IMR-90 (cell line): ENCODE measurements around the gene EIF6. TPM values are rescaled to one million over a fixed set of nuclear protein-coding genes. Genes with fewer than 3 reads are reported as not detected.

Experiments
- ATAC-seq: fragments of 200-7000 bp; cut with Tn5 transposase; 2 replicates; pipeline ENCODE4 v1.9.1; 2020; ENCODE audit warnings: low read depth, mild to moderate bottlenecking, moderate library complexity
- BruUV-seq: library from RNA; stranded (reverse); fragments of 400-500 nt; replicated peaks from 2 replicates; lab custom pipeline; 2021; lab: Mats Ljungman, UMichigan
- CTCF ChIA-PET: fragments of 300-600 bp; formaldehyde crosslinking; extraction: SDS; loops from one replicate; lab custom pipeline; 2021; ENCODE audit warnings: antibody characterized with exemption; lab: Yijun Ruan, JAX
- POLR2A ChIA-PET: fragments of 300-600 bp; sonication (Branson Sonifier 250); formaldehyde crosslinking; loops from one replicate; lab custom pipeline; 2022; ENCODE audit warnings: antibody characterized with exemption; ENCODE audit not compliant: unreplicated experiment; lab: Charles Lee
- DNase-seq: peaks from one replicate; pipeline ENCODE4 v3.0.0; 2013
- H2AFZ ChIP-seq: replicated peaks from 2 replicates; pipeline ENCODE3; 2013; ENCODE audit warnings: low read length, mild to moderate bottlenecking; ENCODE audit not compliant: poor library complexity
- H2AK5ac ChIP-seq: 2 replicates; pipeline ENCODE4 v1.6.1; 2013; ENCODE audit warnings: low read depth, low read length, inconsistent platforms
- H2AK9ac ChIP-seq: replicated peaks from 2 replicates; pipeline ENCODE3; 2013; ENCODE audit warnings: mild to moderate bottlenecking, low read depth, low read length, moderate library complexity; ENCODE audit not compliant: poor library complexity
- H2BK120ac ChIP-seq: 2 replicates; pipeline ENCODE4 v1.6.1; 2013; ENCODE audit warnings: low read depth, low read length, inconsistent platforms
- H2BK15ac ChIP-seq: 3 replicates; pipeline ENCODE4 v1.6.1; 2013; ENCODE audit warnings: low read depth, low read length, inconsistent platforms
- H2BK20ac ChIP-seq: 2 replicates; pipeline ENCODE4 v1.6.1; 2013; ENCODE audit warnings: low read depth, mild to moderate bottlenecking, inconsistent platforms, low read length, moderate library complexity
- H2BK5ac ChIP-seq: 2 replicates; pipeline ENCODE4 v1.6.1; 2013; ENCODE audit warnings: mild to moderate bottlenecking, low read depth, low read length, inconsistent platforms; ENCODE audit not compliant: poor library complexity, severe bottlenecking
- H3K14ac ChIP-seq: replicated peaks from 2 replicates; pipeline ENCODE4 v1.6.1; 2013; ENCODE audit warnings: low read depth, low read length, inconsistent platforms
- H3K18ac ChIP-seq: 2 replicates; pipeline ENCODE4 v1.6.1; 2013; ENCODE audit warnings: low read depth, low read length, control low read depth
- H3K23ac ChIP-seq: 2 replicates; pipeline ENCODE4 v1.6.1; 2013; ENCODE audit warnings: low read depth, low read length, inconsistent platforms
- H3K27ac ChIP-seq: 2 replicates; pipeline ENCODE4 v1.5.1; 2013; ENCODE audit warnings: mild to moderate bottlenecking, control low read depth, low read length; ENCODE audit not compliant: insufficient read depth
- H3K27me3 ChIP-seq: 2 replicates; pipeline ENCODE4 v1.6.1; 2013; ENCODE audit warnings: low read length; ENCODE audit not compliant: control insufficient read depth, insufficient read depth
- H3K36me3 ChIP-seq: 2 replicates; pipeline ENCODE4 v1.6.1; 2013; ENCODE audit warnings: low read length, mixed read lengths; ENCODE audit not compliant: control insufficient read depth, insufficient read depth
- H3K4ac ChIP-seq: 2 replicates; pipeline ENCODE4 v1.6.1; 2013; ENCODE audit warnings: low read depth, low read length, inconsistent platforms
- H3K4me1 ChIP-seq: 2 replicates; pipeline ENCODE4 v1.6.1; 2013; ENCODE audit warnings: low read length, mixed read lengths; ENCODE audit not compliant: control insufficient read depth, insufficient read depth
- H3K4me2 ChIP-seq: 2 replicates; pipeline ENCODE4 v1.6.1; 2013; ENCODE audit warnings: low read depth, mild to moderate bottlenecking, control low read depth, low read length, moderate library complexity
- H3K4me3 ChIP-seq: 2 replicates; pipeline ENCODE4 v1.5.1; 2013; ENCODE audit warnings: low read depth, mild to moderate bottlenecking, control low read depth, low read length, moderate library complexity; ENCODE audit not compliant: insufficient read depth
- H3K56ac ChIP-seq: 2 replicates; pipeline ENCODE4 v1.6.1; 2013; ENCODE audit warnings: low read length, inconsistent platforms; ENCODE audit not compliant: insufficient read depth; ENCODE audit errors: extremely low read depth
- H3K79me1 ChIP-seq, 2 experiments: 2 replicates each; pipeline ENCODE4 v1.6.1; 2013; ENCODE audit warnings: low read length in 2 of 2, inconsistent platforms in 1 of 2, low read depth in 1 of 2
- H3K9ac ChIP-seq: 2 replicates; pipeline ENCODE4 v1.6.1; 2013; ENCODE audit warnings: low read depth, low read length, control low read depth
- H3K9me1 ChIP-seq: 2 replicates; pipeline ENCODE4 v1.6.1; 2013; ENCODE audit warnings: low read length, inconsistent platforms; ENCODE audit not compliant: insufficient read depth
- H3K9me3 ChIP-seq: 2 replicates; pipeline ENCODE4 v1.6.1; 2013; ENCODE audit warnings: low read length; ENCODE audit not compliant: control insufficient read depth, insufficient read depth
- H4K20me1 ChIP-seq: 2 replicates; pipeline ENCODE4 v1.6.1; 2013; ENCODE audit warnings: low read length, inconsistent platforms; ENCODE audit not compliant: insufficient read depth
- H4K5ac ChIP-seq: 2 replicates; pipeline ENCODE4 v1.6.1; 2013; ENCODE audit warnings: mild to moderate bottlenecking, low read depth, low read length, control low read depth
- H4K8ac ChIP-seq, 2 experiments: 2 replicates each; pipeline ENCODE4 v1.6.1; 2013; ENCODE audit warnings: low read depth in 2 of 2, low read length in 2 of 2, control low read depth in 1 of 2, inconsistent platforms in 1 of 2
- H4K91ac ChIP-seq: 2 replicates; pipeline ENCODE4 v1.6.1; 2013; ENCODE audit warnings: low read depth, low read length, inconsistent platforms; ENCODE audit not compliant: insufficient read depth
- BHLHE40 ChIP-seq: fragments of 150-350 bp; IDR thresholded peaks from 2 replicates; pipeline ENCODE4 v1.6.1; 2016; ENCODE audit warnings: mild to moderate bottlenecking, low read depth, low read length
- CEBPB ChIP-seq: IDR thresholded peaks from 2 replicates; pipeline ENCODE4 v1.6.1; 2012; ENCODE audit warnings: low read depth, low read length, improper control_type of control experiment
- CHD1 ChIP-seq: IDR thresholded peaks from 2 replicates; pipeline ENCODE4 v1.6.1; 2012; ENCODE audit warnings: low read depth, low read length, improper control_type of control experiment
- FOS ChIP-seq: fragments of 150-350 bp; IDR thresholded peaks from 2 replicates; pipeline ENCODE4 v1.6.1; 2016; ENCODE audit warnings: low read depth, low read length
- MAFK ChIP-seq: IDR thresholded peaks from 2 replicates; pipeline ENCODE4 v1.6.1; 2012; ENCODE audit warnings: low read depth, low read length, improper control_type of control experiment
- MAZ ChIP-seq: IDR thresholded peaks from 2 replicates; pipeline ENCODE4 v1.6.1; 2012; ENCODE audit warnings: low read depth, mild to moderate bottlenecking, low read length, improper control_type of control experiment, moderate library complexity, borderline replicate concordance
- NFE2L2 ChIP-seq: fragments of 150-350 bp; IDR thresholded peaks from 2 replicates; pipeline ENCODE4 v1.6.1; 2016; ENCODE audit warnings: low read depth, mild to moderate bottlenecking, low read length
- POLR2A ChIP-seq: IDR thresholded peaks from 2 replicates; pipeline ENCODE4 v1.6.1; 2012; ENCODE audit warnings: mild to moderate bottlenecking, low read depth, low read length
- RAD21 ChIP-seq: IDR thresholded peaks from 2 replicates; pipeline ENCODE4 v1.6.1; 2012; ENCODE audit warnings: low read length, improper control_type of control experiment
- RCOR1 ChIP-seq: IDR thresholded peaks from 2 replicates; pipeline ENCODE4 v1.6.1; 2012; ENCODE audit warnings: mild to moderate bottlenecking, low read length, improper control_type of control experiment; ENCODE audit not compliant: insufficient replicate concordance
- RFX5 ChIP-seq: IDR thresholded peaks from 2 replicates; pipeline ENCODE4 v1.8.0; 2012; ENCODE audit warnings: low read depth, mild to moderate bottlenecking, low read length, moderate library complexity
- SMC3 ChIP-seq: fragments of 150-350 bp; IDR thresholded peaks from 2 replicates; pipeline ENCODE4 v1.6.1; 2016; ENCODE audit warnings: low read depth, mild to moderate bottlenecking, antibody characterized with exemption, low read length, moderate library complexity
- WGBS, 2 experiments: methylation state at CpG; one replicate each; pipeline versions ENCODE4 v1.1.5 to v1.1.7; 2013; ENCODE audit warnings: missing lambda C conversion rate in 2 of 2; ENCODE audit not compliant: insufficient read length in 1 of 2; ENCODE audit errors: extremely low coverage in 2 of 2; 5-methylcytosine and 5-hydroxymethylcytosine counted together
- dilution Hi-C: fragments of 300-500 bp; cut with HindIII; formaldehyde crosslinking; loops from one replicate; pipeline ENCODE4 v1.14.3; 2018; ENCODE audit warnings: low sequenced_read_pairs; ENCODE audit not compliant: unreplicated experiment
- in situ Hi-C: fragments of 300-500 bp; cut with MboI; formaldehyde crosslinking; loops from 3 replicates; pipeline ENCODE4 v1.14.3; 2019; ENCODE audit warnings: low sequenced_read_pairs, inconsistent platforms, mixed read lengths
- intact Hi-C: fragments of 100-400 bp; cut with micrococcal nuclease; formaldehyde crosslinking; loops from 2 replicates; pipeline ENCODE4 v1.10.0; 2022
- polyA plus RNA-seq, 3 experiments: library from polyadenylated mRNA; depleted of rRNA; stranded (reverse); fragments of >200 nt; gene quantifications; 2 replicates each; pipeline ENCODE4 v1.2.3, GENCODE V29; 2012; ENCODE audit warnings: low replicate concordance in 1 of 3
- total RNA-seq: library from RNA; depleted of rRNA; stranded (reverse); fragments of >200 nt; gene quantifications from 2 replicates; pipeline ENCODE4 v1.2.3, GENCODE V29; 2012
- TF ChIP-seq, protein P1 (sequence below): fragments of 150-350 bp; IDR thresholded peaks from 2 replicates; pipeline ENCODE4 v1.6.1; 2017; ENCODE audit warnings: mild to moderate bottlenecking, antibody characterized with exemption, low read length, low read depth
- TF ChIP-seq, protein P2 (sequence below): conservative IDR thresholded peaks from 2 replicates; pipeline ENCODE4 v1.5.1; 2012; ENCODE audit warnings: mild to moderate bottlenecking, low read depth, low read length, improper control_type of control experiment
- TF ChIP-seq, protein P3 (sequence below): fragments of 150-350 bp; IDR thresholded peaks from 2 replicates; pipeline ENCODE4 v1.6.1; 2016; ENCODE audit warnings: low read depth, mild to moderate bottlenecking, low read length, moderate library complexity, borderline replicate concordance

The EIF6 gene
- total and polyA plus RNA-seq, 2 of the 4 experiments (the other 2 are of a cell fraction): 215 to 227 TPM

DNA sequence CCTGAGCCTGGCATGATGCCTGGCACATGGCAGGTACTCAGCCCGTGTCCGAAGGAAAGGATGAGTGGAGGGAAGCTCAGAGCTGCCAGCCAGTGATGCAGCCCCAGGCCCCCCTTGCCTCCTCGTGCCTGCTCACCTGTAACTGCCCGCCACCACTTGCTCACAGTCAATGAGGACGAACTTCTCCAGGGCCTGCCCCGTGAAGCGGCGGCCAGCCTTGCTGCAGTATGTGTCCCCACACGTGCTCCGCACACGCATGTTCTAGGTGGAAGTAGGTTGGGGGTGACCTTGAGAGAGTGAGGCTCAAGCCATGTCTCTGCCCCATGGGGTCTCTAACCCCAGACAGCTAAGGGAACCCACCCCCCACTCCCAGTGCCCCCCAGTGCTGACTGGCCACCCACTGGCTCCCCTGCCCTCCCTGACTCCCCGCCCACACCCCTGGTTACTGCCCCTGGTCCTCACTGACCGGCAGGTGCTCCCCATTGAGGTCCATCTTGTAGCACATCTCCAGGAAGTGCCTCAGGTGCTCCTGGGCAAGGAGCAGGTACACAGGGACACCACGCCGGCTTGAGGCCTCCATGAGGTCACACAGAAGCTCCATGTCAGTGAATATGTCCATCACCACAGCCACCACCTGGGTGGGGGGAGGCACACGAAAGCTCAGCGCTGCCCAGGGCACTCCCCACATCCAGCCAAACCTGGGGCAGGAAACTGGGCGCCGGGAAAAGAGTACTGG lies 3.9 kb upstream of the EIF6 start:
- H3K4me2 ChIP-seq: no peak overlapping the region
- POLR2A ChIA-PET: no interaction called here

More for the DNA sequence above, 3.9 kb upstream of the EIF6 start:
- no peak overlapping the region for H3K14ac ChIP-seq
- H2BK15ac ChIP-seq: no peak overlapping the region
- H3K4me1 ChIP-seq: peaks cover 4% of the 10 kb centered on the region
- no peaks in the 10 kb centered on the region for H3K36me3 ChIP-seq
- H3K4me3 ChIP-seq: no peak overlapping the region
- H2BK20ac ChIP-seq: no peak overlapping the region
- H3K56ac ChIP-seq: no peak overlapping the region
- H3K27me3 ChIP-seq: no peaks in the 10 kb centered on the region
- intact Hi-C loops: no loop called here
- no peak overlapping the region for H2BK120ac ChIP-seq
- no peak for DNase-seq
- no TSS peak for BruUV-seq
- H3K18ac ChIP-seq: no peak overlapping the region
- H4K20me1 ChIP-seq: 0 out of 2 replicates have a peak, but pooled peaks cover under 1% of the 10 kb centered on the region
- WGBS, 2 experiments: 91% methylated on average over 7 of the region's 19 CpGs; no CpG with 5 or more reads in 1 of the 2 experiments
- H3K79me1 ChIP-seq: peaks cover 0 to 24% of the 10 kb centered on the region in 2 experiments; a peak in 3 of 4 replicates
- H4K91ac ChIP-seq: no peak overlapping the region
- peak overlapping the region; percentile 36 for H2AFZ ChIP-seq
- no peak overlapping the region for H3K4ac ChIP-seq
- ATAC-seq: no peak
- no peak overlapping the region for H3K9ac ChIP-seq
- no peak overlapping the region for H3K27ac ChIP-seq
- in situ Hi-C loops: no loop called here
- dilution Hi-C loops: no loop called here
- H3K9me1 ChIP-seq: peaks cover 9% of the 10 kb centered on the region
- H2AK5ac ChIP-seq: no peak overlapping the region
- CTCF ChIA-PET: no interaction called here
- H2AK9ac ChIP-seq: no peak overlapping the region
- no peak overlapping the region for H2BK5ac ChIP-seq
- no peaks in the 10 kb centered on the region for H3K9me3 ChIP-seq
- H4K8ac ChIP-seq: no peak overlapping the region
- TF ChIP-seq BHLHE40 (no peak), POLR2A (no peak), FOS (no peak), NFE2L2 (no peak), MAZ (no peak), RFX5 (no peak), RCOR1 (no peak), RAD21 (no peak), CHD1 (no peak), CEBPB (no peak), SMC3 (no peak), MAFK (no peak)
- TF ChIP-seq, protein P1, sequence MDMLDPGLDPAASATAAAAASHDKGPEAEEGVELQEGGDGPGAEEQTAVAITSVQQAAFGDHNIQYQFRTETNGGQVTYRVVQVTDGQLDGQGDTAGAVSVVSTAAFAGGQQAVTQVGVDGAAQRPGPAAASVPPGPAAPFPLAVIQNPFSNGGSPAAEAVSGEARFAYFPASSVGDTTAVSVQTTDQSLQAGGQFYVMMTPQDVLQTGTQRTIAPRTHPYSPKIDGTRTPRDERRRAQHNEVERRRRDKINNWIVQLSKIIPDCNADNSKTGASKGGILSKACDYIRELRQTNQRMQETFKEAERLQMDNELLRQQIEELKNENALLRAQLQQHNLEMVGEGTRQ: no peak
- TF ChIP-seq, protein P2, sequence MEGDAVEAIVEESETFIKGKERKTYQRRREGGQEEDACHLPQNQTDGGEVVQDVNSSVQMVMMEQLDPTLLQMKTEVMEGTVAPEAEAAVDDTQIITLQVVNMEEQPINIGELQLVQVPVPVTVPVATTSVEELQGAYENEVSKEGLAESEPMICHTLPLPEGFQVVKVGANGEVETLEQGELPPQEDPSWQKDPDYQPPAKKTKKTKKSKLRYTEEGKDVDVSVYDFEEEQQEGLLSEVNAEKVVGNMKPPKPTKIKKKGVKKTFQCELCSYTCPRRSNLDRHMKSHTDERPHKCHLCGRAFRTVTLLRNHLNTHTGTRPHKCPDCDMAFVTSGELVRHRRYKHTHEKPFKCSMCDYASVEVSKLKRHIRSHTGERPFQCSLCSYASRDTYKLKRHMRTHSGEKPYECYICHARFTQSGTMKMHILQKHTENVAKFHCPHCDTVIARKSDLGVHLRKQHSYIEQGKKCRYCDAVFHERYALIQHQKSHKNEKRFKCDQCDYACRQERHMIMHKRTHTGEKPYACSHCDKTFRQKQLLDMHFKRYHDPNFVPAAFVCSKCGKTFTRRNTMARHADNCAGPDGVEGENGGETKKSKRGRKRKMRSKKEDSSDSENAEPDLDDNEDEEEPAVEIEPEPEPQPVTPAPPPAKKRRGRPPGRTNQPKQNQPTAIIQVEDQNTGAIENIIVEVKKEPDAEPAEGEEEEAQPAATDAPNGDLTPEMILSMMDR: no peak
- TF ChIP-seq, protein P3, sequence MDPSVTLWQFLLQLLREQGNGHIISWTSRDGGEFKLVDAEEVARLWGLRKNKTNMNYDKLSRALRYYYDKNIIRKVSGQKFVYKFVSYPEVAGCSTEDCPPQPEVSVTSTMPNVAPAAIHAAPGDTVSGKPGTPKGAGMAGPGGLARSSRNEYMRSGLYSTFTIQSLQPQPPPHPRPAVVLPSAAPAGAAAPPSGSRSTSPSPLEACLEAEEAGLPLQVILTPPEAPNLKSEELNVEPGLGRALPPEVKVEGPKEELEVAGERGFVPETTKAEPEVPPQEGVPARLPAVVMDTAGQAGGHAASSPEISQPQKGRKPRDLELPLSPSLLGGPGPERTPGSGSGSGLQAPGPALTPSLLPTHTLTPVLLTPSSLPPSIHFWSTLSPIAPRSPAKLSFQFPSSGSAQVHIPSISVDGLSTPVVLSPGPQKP: no peak
- no peak overlapping the region for H3K23ac ChIP-seq
- H4K5ac ChIP-seq: no peak overlapping the region
